GM18951 (cell line): ENCODE measurements around the gene CENPV.

ENCODE experiments used
- POLR2A ChIP-seq: IDR thresholded peaks from 4 replicates; pipeline ENCODE4 v1.6.1; 2011; ENCODE audit warnings: mild to moderate bottlenecking; ENCODE audit not compliant: insufficient read length, insufficient read depth; ENCODE audit errors: extremely low read depth
- in situ Hi-C: fragments of 300-500 bp; cut with MboI; formaldehyde crosslinking; loops from one replicate; pipeline ENCODE4 v1.12.0; 2022; ENCODE audit warnings: low sequenced_read_pairs, mixed read lengths, inconsistent platforms; ENCODE audit not compliant: unreplicated experiment

CENPV gene

DNA sequence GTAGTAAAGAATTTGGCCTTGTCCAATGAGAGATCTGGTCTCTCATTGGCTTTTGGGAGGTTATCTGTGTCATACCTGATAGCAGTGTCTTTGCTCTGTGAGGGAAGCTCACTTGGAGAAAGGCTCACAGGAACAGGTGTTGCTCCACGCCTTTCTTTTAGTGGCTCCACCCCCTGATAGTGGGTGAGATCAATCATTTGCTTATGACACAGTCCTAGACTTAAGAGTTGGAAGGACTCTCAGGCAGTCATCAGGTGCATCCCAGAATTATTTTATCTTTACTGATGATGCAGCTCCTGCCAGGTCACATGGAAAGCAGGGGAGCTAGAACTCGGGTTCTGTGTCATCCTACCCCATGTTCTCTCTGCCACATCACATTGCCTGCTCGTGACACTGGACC is 59.3 kb downstream of the CENPV start:
- in situ Hi-C loops: no loop called here
- TF ChIP-seq POLR2A: no peak
